AG10803 (cell line): ENCODE data around the gene MBP.

Experiments
- DNase-seq: peaks from one replicate; pipeline ENCODE4 v3.0.0; 2010; ENCODE audit warnings: low read depth
- H3K4me3 ChIP-seq: 2 replicates; pipeline ENCODE4 v1.5.1; 2011; ENCODE audit warnings: mild to moderate bottlenecking, low read length, control low read depth
- CTCF ChIP-seq: conservative IDR thresholded peaks from 2 replicates; pipeline ENCODE4 v1.5.1; 2011; ENCODE audit warnings: mild to moderate bottlenecking, low read length, control low read depth, inconsistent platforms

Gene MBP

GRCh38 chr18:77144451-77145118, 12.0 kb upstream of the MBP start:
- no peak for TF ChIP-seq CTCF

DNA sequence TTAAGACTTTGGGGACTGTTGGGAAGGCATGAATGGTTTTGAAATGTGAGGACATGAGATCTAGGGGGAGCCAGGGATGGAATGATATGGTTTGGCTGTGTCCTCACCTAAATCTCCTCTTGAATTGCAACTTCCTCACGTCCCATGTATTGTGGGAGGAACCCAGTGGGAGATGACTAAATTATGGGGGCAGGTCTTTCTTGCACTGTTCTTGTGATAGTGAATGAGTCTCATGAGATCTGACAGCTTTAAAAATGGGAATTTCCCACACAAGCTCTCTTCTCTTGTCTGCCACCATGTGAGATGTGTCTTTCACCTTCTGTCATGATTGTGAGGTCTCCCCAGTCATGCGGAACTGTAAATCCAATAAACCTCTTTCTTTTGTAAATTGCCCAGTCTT, 11.5 kb upstream of the MBP start:
- no peak overlapping the region for H3K4me3 ChIP-seq
- no peak for DNase-seq
- TF ChIP-seq CTCF, result no peak

More at GRCh38 chr18:77144451-77145118, 12.0 kb upstream of the MBP start:
- H3K4me3 ChIP-seq, result no peak overlapping the region
- DNase-seq, result no peak

DNA sequence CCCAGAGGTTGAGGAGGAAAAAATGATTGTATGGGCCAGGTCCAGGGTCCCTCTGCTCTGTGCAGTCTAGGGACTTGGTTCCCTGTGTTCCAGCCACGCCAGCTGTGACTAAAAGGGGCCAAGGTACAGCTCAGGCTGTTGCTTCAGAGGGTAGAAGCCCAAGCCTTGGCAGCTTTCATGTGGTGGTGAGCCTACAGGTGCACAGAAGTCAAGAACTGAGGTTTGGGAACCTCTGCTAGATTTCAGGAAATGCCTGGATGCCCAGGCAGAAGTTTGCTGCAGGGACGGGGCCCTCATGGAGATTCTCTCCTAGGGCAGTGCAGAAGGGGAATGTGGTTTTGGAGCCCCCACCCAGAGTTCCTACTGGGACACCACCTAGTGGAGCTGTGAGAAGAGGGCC, 10.6 kb upstream of the MBP start:
- H3K4me3 ChIP-seq, result no peak overlapping the region
- DNase-seq, result no peak
- TF ChIP-seq CTCF, result no peak

- no peak for TF ChIP-seq CTCF
- no peak for DNase-seq
- no peak overlapping the region for H3K4me3 ChIP-seq
Measured at GRCh38 chr18:77141401-77142118, 9.0 kb upstream of the MBP start.

GRCh38 chr18:77140439-77141109, 8.0 kb upstream of the MBP start:
- H3K4me3 ChIP-seq, result no peak overlapping the region
- no peak for DNase-seq
- TF ChIP-seq CTCF, result no peak

- H3K4me3 ChIP-seq, result no peak overlapping the region
- no peak for TF ChIP-seq CTCF
- DNase-seq, result no peak
Measured at GRCh38 chr18:77140030-77140429, 7.4 kb upstream of the MBP start.
